Measurements from ENCODE around the gene CACNA1I. TPM values are rescaled to one million over a fixed set of nuclear protein-coding genes. Genes with fewer than 3 reads are reported as not detected.

CACNA1I gene
- polyA plus RNA-seq, 3 donors: 0.04 TPM; not detected in 2

DNA sequence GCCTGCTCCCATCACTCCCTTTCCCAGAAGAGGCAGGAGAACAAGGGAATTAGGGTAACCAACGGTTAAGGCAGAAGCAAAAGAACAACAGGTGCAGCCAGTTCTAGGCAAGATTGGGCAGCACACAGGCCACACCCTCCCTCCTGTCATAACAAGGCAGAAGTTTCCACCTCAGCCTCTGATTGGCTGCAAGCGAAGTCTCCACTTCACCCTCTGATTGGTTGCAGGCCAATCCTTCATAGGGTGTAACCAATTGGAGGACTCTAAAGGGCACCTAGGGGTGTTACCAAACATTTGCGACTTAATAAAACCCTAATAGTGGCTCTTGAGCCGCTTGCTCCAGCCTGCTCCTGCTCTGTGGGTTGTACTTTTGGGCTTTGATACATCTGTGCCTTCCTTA, 153.8 kb downstream of the CACNA1I start:
- H3K27me3 Mint-ChIP-seq (ENCODE audit: low read depth in 3 of 3): peaks cover 12 to 34% (median 14%) of the 10 kb centered on the region in 3 donors
- H3K9me3 Mint-ChIP-seq: peaks cover 0 to 1% (median 0%) of the 10 kb centered on the region in 7 donors
- Histone ChIP-seq H3K4me1 (ENCODE audit: control insufficient read depth in 1 of 2, insufficient read depth in 2 of 2, low read length in 2 of 2) (no peaks in the 10 kb centered on the region), H3K9ac (ENCODE audit: insufficient read depth, low read length, poor library complexity, severe bottlenecking) (no peak overlapping the region), H3K79me2 (ENCODE audit: insufficient read depth, low read length) (no peaks in the 10 kb centered on the region), H4K20me1 (ENCODE audit: insufficient read depth, low read length) (no peaks in the 10 kb centered on the region), H3K4me3 (replicated peaks in 1 of 3; ENCODE audit: low read depth in 2 of 3, low read length in 3 of 3) (no peak overlapping the region), H3K4me2 (replicated peaks; ENCODE audit: extremely low read depth, low read length, poor library complexity, severe bottlenecking) (no peak overlapping the region), H3K27me3 (ENCODE audit: control insufficient read depth in 2 of 2, insufficient read depth in 2 of 2, low read length in 2 of 2) (no peaks in the 10 kb centered on the region), H2AFZ (ENCODE audit: insufficient read depth, low read depth, low read length, poor library complexity, severe bottlenecking) (no peak overlapping the region), H3K27ac (ENCODE audit: low read depth in 1 of 2, low read length in 2 of 2) (no peak overlapping the region), H3K36me3 (replicated peaks in 1 of 2; ENCODE audit: control insufficient read depth in 1 of 2, insufficient read depth in 2 of 2, low read length in 2 of 2) (no peaks in the 10 kb centered on the region), H3K9me3 (replicated peaks in 1 of 2; ENCODE audit: control insufficient read depth in 1 of 2, insufficient read depth in 1 of 2, low read length in 2 of 2) (no peaks in the 10 kb centered on the region)
- no peak overlapping the region for H3K27ac Mint-ChIP-seq
- no peaks in the 10 kb centered on the region for H3K4me1 Mint-ChIP-seq
- H3K36me3 Mint-ChIP-seq: no peaks in the 10 kb centered on the region
- intact Hi-C loops (cut with micrococcal nuclease): no loop called here
- TF ChIP-seq, protein P1, sequence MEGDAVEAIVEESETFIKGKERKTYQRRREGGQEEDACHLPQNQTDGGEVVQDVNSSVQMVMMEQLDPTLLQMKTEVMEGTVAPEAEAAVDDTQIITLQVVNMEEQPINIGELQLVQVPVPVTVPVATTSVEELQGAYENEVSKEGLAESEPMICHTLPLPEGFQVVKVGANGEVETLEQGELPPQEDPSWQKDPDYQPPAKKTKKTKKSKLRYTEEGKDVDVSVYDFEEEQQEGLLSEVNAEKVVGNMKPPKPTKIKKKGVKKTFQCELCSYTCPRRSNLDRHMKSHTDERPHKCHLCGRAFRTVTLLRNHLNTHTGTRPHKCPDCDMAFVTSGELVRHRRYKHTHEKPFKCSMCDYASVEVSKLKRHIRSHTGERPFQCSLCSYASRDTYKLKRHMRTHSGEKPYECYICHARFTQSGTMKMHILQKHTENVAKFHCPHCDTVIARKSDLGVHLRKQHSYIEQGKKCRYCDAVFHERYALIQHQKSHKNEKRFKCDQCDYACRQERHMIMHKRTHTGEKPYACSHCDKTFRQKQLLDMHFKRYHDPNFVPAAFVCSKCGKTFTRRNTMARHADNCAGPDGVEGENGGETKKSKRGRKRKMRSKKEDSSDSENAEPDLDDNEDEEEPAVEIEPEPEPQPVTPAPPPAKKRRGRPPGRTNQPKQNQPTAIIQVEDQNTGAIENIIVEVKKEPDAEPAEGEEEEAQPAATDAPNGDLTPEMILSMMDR (IDR thresholded peaks at IDR 0.05): no peak
- WGBS (ENCODE audit: insufficient coverage): 100% methylated on average over 2 of the region's 4 CpGs
- H3K4me3 Mint-ChIP-seq: no peak overlapping the region
- no peak for DNase-seq

DNA sequence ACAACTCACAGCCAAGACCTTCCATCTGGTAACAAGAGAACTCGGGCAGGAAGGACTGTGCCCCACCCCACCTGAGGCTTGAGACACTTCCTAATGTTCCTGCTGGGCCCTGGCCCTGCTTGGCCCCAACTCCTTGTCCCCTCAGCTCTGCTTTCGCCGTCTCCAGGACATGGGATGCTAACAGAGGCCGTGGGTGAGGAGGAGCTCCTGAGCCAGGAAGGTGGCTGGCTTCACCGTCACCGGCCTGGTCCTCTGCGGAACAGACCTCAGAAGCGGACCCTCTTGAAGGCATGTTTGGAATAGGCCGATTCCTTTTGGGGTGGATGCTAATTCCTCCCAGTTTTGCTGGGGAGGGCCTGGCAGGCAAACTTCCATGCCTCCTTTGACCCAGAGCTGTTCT, 154.3 kb downstream of the CACNA1I start:
- no peaks in the 10 kb centered on the region for H3K36me3 Mint-ChIP-seq
- Histone ChIP-seq H3K79me2 (ENCODE audit: insufficient read depth, low read length) (no peaks in the 10 kb centered on the region), H3K9me3 (replicated peaks in 1 of 2; ENCODE audit: control insufficient read depth in 1 of 2, insufficient read depth in 1 of 2, low read length in 2 of 2) (no peaks in the 10 kb centered on the region), H3K36me3 (replicated peaks in 1 of 2; ENCODE audit: control insufficient read depth in 1 of 2, insufficient read depth in 2 of 2, low read length in 2 of 2) (no peaks in the 10 kb centered on the region), H2AFZ (ENCODE audit: insufficient read depth, low read depth, low read length, poor library complexity, severe bottlenecking) (no peak overlapping the region), H3K9ac (ENCODE audit: insufficient read depth, low read length, poor library complexity, severe bottlenecking) (no peak overlapping the region), H4K20me1 (ENCODE audit: insufficient read depth, low read length) (no peaks in the 10 kb centered on the region), H3K4me3 (replicated peaks in 1 of 3; ENCODE audit: low read depth in 2 of 3, low read length in 3 of 3) (no peak overlapping the region), H3K27ac (ENCODE audit: low read depth in 1 of 2, low read length in 2 of 2) (no peak overlapping the region), H3K4me1 (ENCODE audit: control insufficient read depth in 1 of 2, insufficient read depth in 2 of 2, low read length in 2 of 2) (no peaks in the 10 kb centered on the region), H3K4me2 (replicated peaks; ENCODE audit: extremely low read depth, low read length, poor library complexity, severe bottlenecking) (no peak overlapping the region), H3K27me3 (ENCODE audit: control insufficient read depth in 2 of 2, insufficient read depth in 2 of 2, low read length in 2 of 2) (no peaks in the 10 kb centered on the region)
- intact Hi-C loops (cut with micrococcal nuclease): no loop called here
- TF ChIP-seq, protein P1 (IDR thresholded peaks at IDR 0.05): no peak
- no peak overlapping the region for H3K4me3 Mint-ChIP-seq
- H3K27me3 Mint-ChIP-seq (ENCODE audit: low read depth in 3 of 3): peaks cover 12 to 32% (median 12%) of the 10 kb centered on the region in 3 donors
- WGBS (ENCODE audit: insufficient coverage): 67% methylated on average over 1 of the region's 9 CpGs
- no peaks in the 10 kb centered on the region for H3K4me1 Mint-ChIP-seq
- DNase-seq: no peak
- peaks cover 0 to 1% (median 0%) of the 10 kb centered on the region in 7 donors for H3K9me3 Mint-ChIP-seq
- H3K27ac Mint-ChIP-seq: no peak overlapping the region
